Stimulated activated CD4-positive, alpha-beta T cell treated with anti-CD3 and anti-CD28 coated beads, Interleukin-12 subunit alpha, Interleukin-12 subunit beta, amount 100 ng/mL, for 48 hours (primary cell): Measurements from ENCODE around the gene ACE2.

ENCODE experiments used
- DNase-seq, 3 donors: peaks; one replicate each; pipeline ENCODE4 v3.0.0-alpha.2; 2020; ENCODE audit warnings: low read depth in 2 of 3, low spot score in 1 of 3

ACE2 gene

DNA sequence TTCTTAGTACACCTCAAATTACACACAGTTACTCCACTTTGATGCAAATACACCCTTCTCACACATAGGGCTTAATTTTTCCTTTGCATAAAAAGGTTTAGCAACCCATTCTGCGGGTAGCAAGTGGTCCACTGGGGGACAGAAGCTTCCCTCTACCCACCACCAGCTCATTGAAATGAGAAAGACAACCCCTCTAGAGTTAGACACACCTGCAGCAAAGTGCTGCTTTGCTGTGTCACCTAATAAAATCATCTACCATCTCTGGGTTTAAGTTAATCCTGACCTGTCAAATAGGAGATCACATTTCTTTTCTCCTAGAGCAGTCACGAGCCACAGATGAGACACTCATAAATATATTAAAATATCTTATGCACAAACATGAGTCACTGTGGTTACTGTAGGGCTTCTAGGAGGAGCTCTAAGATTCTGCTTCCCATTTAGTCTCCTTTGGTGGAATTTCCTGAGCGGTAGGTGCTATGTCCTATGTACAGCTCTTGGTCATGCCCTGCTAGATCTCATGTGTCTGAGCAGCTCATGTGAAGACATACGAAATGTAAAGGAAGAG, 88.3 kb downstream of the ACE2 start:
- DNase-seq, result no peak

DNA sequence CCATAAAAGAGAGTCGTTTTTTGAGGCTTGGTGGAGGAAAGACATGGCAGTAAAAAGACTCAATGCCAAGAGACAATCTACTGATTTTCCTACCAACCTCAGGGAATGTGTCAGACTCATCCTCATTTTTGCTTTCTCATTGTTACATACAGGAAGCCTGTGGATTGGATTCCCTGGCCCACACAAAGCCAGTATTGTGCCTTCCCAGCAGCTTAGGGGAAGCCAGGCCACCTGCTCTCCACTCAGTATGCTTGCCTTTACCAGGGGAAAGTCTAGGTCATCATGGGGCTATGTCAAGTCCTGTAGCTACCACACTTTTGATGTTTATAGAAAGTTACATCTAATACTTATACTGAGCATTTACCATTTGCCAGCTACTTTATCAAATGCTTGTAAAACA, 89.2 kb downstream of the ACE2 start:
- DNase-seq, result no peak
